Measurements from ENCODE around the gene CAPN2. TPM values are rescaled to one million over a fixed set of nuclear protein-coding genes. Genes with fewer than 3 reads are reported as not detected.
A peak's percentile ranks its signal among the peaks of the same experiment; 100 is the strongest.

CAPN2 gene
- polyA plus RNA-seq, 3 donors, result 127 to 186 (median 182) TPM

DNA sequence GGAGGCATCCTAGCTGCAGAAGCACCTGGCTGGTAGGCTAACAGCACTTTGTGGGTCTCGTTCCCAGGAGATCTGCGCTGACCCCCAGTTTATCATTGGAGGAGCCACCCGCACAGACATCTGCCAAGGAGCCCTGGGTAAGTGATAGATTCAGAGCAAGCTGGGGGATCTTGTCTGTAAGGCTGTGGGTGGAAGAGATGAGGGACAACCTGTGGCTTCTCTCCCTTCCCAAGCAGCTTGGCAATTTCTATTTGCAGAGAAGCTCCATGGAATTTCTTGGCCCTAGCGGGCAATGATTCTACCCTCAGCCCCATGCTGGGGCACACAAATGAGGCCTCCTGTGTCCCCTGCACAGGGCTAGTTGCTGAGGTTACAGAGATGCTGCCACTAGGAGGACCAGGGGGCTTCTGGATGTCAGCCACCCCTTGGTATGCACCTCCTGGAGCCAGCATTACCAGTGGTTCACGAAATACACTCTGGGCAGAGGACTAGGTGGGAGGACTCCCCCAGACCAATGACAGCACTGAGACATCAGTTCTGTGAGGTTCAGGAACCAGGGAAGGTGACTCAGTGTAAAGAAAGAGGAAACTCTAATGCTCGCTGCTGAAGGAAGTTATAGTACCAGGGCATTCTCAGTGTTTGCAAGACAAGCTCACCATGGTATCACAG lies 5.5 kb downstream of the CAPN2 start:
- H3K27ac ChIP-seq (ENCODE audit: low read depth in 1 of 2, low read length in 2 of 2), result peak overlapping the region; percentile 86 to 96
- H3K4me1 Mint-ChIP-seq, result peaks cover 80% of the 10 kb centered on the region
- intact Hi-C loops (cut with micrococcal nuclease), result loop anchor here in 1 of 2 donors (10.0 kb wide), 1 partner anchor 107 kb away; no protein-coding TSS in a partner anchor
- TF ChIP-seq, protein P1, sequence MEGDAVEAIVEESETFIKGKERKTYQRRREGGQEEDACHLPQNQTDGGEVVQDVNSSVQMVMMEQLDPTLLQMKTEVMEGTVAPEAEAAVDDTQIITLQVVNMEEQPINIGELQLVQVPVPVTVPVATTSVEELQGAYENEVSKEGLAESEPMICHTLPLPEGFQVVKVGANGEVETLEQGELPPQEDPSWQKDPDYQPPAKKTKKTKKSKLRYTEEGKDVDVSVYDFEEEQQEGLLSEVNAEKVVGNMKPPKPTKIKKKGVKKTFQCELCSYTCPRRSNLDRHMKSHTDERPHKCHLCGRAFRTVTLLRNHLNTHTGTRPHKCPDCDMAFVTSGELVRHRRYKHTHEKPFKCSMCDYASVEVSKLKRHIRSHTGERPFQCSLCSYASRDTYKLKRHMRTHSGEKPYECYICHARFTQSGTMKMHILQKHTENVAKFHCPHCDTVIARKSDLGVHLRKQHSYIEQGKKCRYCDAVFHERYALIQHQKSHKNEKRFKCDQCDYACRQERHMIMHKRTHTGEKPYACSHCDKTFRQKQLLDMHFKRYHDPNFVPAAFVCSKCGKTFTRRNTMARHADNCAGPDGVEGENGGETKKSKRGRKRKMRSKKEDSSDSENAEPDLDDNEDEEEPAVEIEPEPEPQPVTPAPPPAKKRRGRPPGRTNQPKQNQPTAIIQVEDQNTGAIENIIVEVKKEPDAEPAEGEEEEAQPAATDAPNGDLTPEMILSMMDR (IDR thresholded peaks at IDR 0.05), result no peak
- peaks cover 5% of the 10 kb centered on the region for H4K20me1 ChIP-seq (ENCODE audit: insufficient read depth, low read length)
- peak overlapping the region; percentile 98 for H3K4me2 ChIP-seq (replicated peaks; ENCODE audit: extremely low read depth, low read length, poor library complexity, severe bottlenecking)
- H3K9me3 Mint-ChIP-seq, result no peaks in the 10 kb centered on the region
- no peak overlapping the region for H2AFZ ChIP-seq (ENCODE audit: insufficient read depth, low read depth, low read length, poor library complexity, severe bottlenecking)
- H3K27me3 ChIP-seq (ENCODE audit: control insufficient read depth in 2 of 2, insufficient read depth in 2 of 2, low read length in 2 of 2), result no peaks in the 10 kb centered on the region
- H3K79me2 ChIP-seq (ENCODE audit: insufficient read depth, low read length), result peaks cover 91% of the 10 kb centered on the region
- H3K27me3 Mint-ChIP-seq (ENCODE audit: low read depth in 3 of 3), result peaks cover 0 to 2% (median 0%) of the 10 kb centered on the region in 3 donors
- WGBS (ENCODE audit: insufficient coverage), result 73% methylated on average over 5 of the region's 6 CpGs
- H3K9ac ChIP-seq (ENCODE audit: insufficient read depth, low read length, poor library complexity, severe bottlenecking), result peak overlapping the region; percentile 12
- peak overlapping the region in 1 of 3 experiments; percentile 86 for H3K4me3 ChIP-seq (replicated peaks in 1 of 3; ENCODE audit: low read depth in 2 of 3, low read length in 3 of 3)
- peak; percentile 88 to 95 (median 94) for DNase-seq
- H3K36me3 Mint-ChIP-seq, result peaks cover 51 to 56% of the 10 kb centered on the region in 2 donors
- H3K4me3 Mint-ChIP-seq, result no peak overlapping the region
- H3K36me3 ChIP-seq (replicated peaks in 1 of 2; ENCODE audit: control insufficient read depth in 1 of 2, insufficient read depth in 2 of 2, low read length in 2 of 2), result peaks cover 29 to 35% of the 10 kb centered on the region in 2 donors
- peaks cover 80 to 82% of the 10 kb centered on the region in 2 donors for H3K4me1 ChIP-seq (ENCODE audit: control insufficient read depth in 1 of 2, insufficient read depth in 2 of 2, low read length in 2 of 2)
- H3K27ac Mint-ChIP-seq, result peak overlapping the region; percentile 91 to 98 (median 96)
- no peaks in the 10 kb centered on the region for H3K9me3 ChIP-seq (replicated peaks in 1 of 2; ENCODE audit: control insufficient read depth in 1 of 2, insufficient read depth in 1 of 2, low read length in 2 of 2)

DNA sequence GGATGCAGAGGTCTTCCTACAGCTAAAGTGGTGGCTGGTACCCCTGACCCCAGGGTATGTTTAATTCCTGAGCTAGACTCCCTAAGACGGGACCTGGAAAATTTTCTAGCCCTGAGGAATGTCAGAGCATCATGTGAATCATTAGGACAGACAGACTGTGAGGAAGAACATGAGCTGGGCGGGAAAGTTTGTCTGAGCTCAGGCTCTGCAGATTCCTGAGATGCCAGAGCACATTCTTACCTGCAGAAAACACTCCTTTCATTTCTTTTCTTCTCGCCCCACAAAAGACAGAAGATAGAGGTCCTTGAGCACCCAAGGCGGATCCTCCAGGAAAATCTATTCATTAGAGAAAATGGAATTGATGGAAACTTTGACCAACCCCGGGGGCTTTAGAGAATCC lies 6.5 kb downstream of the CAPN2 start:
- Mint-ChIP-seq H3K27me3 (ENCODE audit: low read depth in 3 of 3) (peaks cover 0 to 2% (median 0%) of the 10 kb centered on the region in 3 donors), H3K36me3 (peaks cover 55 to 64% of the 10 kb centered on the region in 2 donors), H3K9me3 (no peaks in the 10 kb centered on the region), H3K27ac (peak overlapping the region; percentile 91 to 98 (median 96)), H3K4me3 (no peak overlapping the region), H3K4me1 (peaks cover 81% of the 10 kb centered on the region)
- no peaks in the 10 kb centered on the region for H3K9me3 ChIP-seq (replicated peaks in 1 of 2; ENCODE audit: control insufficient read depth in 1 of 2, insufficient read depth in 1 of 2, low read length in 2 of 2)
- H2AFZ ChIP-seq (ENCODE audit: insufficient read depth, low read depth, low read length, poor library complexity, severe bottlenecking), result no peak overlapping the region
- intact Hi-C loops (cut with micrococcal nuclease), result loop anchor here in 1 of 2 donors (10.0 kb wide), 1 partner anchor 106 kb away; no protein-coding TSS in a partner anchor
- H4K20me1 ChIP-seq (ENCODE audit: insufficient read depth, low read length), result peaks cover 14% of the 10 kb centered on the region
- TF ChIP-seq, protein P1 (IDR thresholded peaks at IDR 0.05), result no peak
- H3K36me3 ChIP-seq (replicated peaks in 1 of 2; ENCODE audit: control insufficient read depth in 1 of 2, insufficient read depth in 2 of 2, low read length in 2 of 2), result peaks cover 36 to 43% of the 10 kb centered on the region in 2 donors
- no peak for DNase-seq
- peak overlapping the region; percentile 12 for H3K9ac ChIP-seq (ENCODE audit: insufficient read depth, low read length, poor library complexity, severe bottlenecking)
- H3K27ac ChIP-seq (ENCODE audit: low read depth in 1 of 2, low read length in 2 of 2), result peak overlapping the region; percentile 86 to 96
- no peaks in the 10 kb centered on the region for H3K27me3 ChIP-seq (ENCODE audit: control insufficient read depth in 2 of 2, insufficient read depth in 2 of 2, low read length in 2 of 2)
- peaks cover 82 to 84% of the 10 kb centered on the region in 2 donors for H3K4me1 ChIP-seq (ENCODE audit: control insufficient read depth in 1 of 2, insufficient read depth in 2 of 2, low read length in 2 of 2)
- 100% methylated on average over 1 of the region's 5 CpGs for WGBS (ENCODE audit: insufficient coverage)
- no peak overlapping the region for H3K4me3 ChIP-seq (replicated peaks in 1 of 3; ENCODE audit: low read depth in 2 of 3, low read length in 3 of 3)
- no peak overlapping the region for H3K4me2 ChIP-seq (replicated peaks; ENCODE audit: extremely low read depth, low read length, poor library complexity, severe bottlenecking)
- peaks cover 91% of the 10 kb centered on the region for H3K79me2 ChIP-seq (ENCODE audit: insufficient read depth, low read length)

All from CD14-positive monocyte (primary cell).